ENCODE data around the gene MTA1.

The MTA1 gene

DNA sequence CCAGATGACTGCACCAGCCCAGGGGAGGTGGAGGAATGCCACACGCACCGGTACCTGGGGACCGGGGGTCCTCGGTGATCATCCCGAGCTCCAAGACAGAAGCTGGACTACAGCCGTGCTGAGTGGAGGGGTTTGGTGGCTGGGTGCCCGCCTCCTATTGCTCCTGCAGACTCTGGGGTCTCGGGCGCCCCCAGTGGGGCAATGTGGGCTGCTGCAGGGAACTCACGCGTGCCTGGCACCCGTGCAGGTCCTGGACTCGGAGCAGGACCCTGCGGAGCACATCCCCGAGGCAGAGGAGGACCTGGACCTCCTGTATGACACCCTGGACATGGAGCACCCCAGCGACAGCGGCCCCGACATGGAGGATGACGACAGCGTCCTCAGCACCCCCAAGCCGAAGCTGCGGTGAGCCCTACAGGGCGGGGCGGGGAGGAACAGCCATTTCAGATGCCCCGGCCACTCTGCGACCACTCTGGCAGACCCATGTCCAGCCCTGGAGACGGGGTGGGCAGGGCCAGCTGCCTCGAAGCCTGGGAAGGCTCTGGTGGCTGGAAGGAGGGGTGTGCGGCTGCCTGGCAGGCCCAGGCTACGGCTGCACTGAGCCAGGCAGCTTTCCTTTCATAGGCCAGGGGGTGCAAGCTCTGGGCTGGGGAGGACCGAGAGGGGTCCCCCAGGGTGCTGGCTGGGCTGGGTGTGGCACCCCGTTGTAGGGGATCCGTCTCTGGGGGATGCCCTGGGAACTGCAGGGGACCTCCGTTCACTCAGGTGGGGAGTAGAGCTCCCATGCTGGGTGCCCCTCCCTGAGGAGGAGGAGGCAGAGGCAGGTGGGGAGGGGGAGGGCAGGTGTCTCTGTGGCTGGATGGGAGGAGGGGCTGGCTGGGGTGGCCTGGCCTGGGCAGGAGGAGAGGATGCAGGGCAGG, 42.8 kb upstream of the MTA1 start:
- Histone ChIP-seq H3K4me3 (ENCODE audit: low read length) (no peak overlapping the region), H3K4me2 (ENCODE audit: low read depth, low read length) (no peak overlapping the region), H3K36me3 (replicated peaks; ENCODE audit: insufficient read depth, low read length) (no peaks in the 10 kb centered on the region), H3K27me3 (replicated peaks; ENCODE audit: insufficient read depth, low read length) (no peaks in the 10 kb centered on the region), H4K20me1 (ENCODE audit: insufficient read depth, low read length) (no peaks in the 10 kb centered on the region), H3K9me2 (replicated peaks; ENCODE audit: insufficient read depth, low read length) (no peaks in the 10 kb centered on the region), H3F3A (ENCODE audit: insufficient read depth, low read length) (no peaks in the 10 kb centered on the region), H3K27ac (ENCODE audit: low read length) (no peak overlapping the region), H3K9ac (ENCODE audit: low read length) (no peak overlapping the region), H3K4me1 (ENCODE audit: low read length) (no peaks in the 10 kb centered on the region), H3K79me2 (ENCODE audit: low read length) (no peaks in the 10 kb centered on the region), H3K9me3 (replicated peaks; ENCODE audit: insufficient read depth, low read length) (no peaks in the 10 kb centered on the region), H2AFZ (ENCODE audit: low read length) (no peak overlapping the region)
- no peak for DNase-seq
- TF ChIP-seq EZH2phosphoT487 (IDR thresholded peaks at IDR 0.05; ENCODE audit: low read length): no peak
- TF ChIP-seq, protein P1, sequence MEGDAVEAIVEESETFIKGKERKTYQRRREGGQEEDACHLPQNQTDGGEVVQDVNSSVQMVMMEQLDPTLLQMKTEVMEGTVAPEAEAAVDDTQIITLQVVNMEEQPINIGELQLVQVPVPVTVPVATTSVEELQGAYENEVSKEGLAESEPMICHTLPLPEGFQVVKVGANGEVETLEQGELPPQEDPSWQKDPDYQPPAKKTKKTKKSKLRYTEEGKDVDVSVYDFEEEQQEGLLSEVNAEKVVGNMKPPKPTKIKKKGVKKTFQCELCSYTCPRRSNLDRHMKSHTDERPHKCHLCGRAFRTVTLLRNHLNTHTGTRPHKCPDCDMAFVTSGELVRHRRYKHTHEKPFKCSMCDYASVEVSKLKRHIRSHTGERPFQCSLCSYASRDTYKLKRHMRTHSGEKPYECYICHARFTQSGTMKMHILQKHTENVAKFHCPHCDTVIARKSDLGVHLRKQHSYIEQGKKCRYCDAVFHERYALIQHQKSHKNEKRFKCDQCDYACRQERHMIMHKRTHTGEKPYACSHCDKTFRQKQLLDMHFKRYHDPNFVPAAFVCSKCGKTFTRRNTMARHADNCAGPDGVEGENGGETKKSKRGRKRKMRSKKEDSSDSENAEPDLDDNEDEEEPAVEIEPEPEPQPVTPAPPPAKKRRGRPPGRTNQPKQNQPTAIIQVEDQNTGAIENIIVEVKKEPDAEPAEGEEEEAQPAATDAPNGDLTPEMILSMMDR (IDR thresholded peaks at IDR 0.05; ENCODE audit: low read length): no peak
- no peak for TF ChIP-seq EZH2 (optimal IDR thresholded peaks at IDR 0.05; ENCODE audit: low read depth, low read length)

DNA sequence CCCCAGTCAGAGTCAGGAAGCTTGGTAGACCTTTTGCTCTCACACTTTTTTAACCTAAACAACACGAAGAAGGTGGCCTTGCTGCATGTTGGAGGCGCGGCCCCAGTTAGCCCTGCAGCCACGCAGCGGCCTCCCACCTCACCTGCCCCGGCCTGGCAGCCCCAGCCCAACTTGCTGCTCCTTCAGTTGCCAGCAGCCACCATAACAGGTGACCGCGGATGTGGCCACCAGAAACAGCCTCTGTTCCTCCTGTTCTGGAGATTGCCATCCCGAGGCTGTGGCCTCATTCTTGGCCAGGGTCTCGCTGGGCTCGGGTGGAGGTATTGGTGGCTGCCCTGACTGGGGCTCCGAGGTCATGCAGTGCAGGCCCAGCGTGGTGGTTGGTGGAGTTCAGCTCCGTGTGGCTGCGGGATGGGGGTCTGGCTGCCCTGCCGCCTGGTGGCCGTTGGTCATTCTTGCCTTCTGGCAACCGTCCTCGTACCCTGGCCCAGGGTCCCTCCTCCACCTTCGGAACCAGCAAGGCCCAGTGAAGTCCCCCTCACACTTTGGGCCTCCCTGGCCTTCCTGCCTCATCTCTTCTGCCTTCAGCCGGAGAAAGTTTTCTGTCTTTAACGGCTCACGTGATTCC, 42.0 kb upstream of the MTA1 start:
- no peaks in the 10 kb centered on the region for H3K36me3 ChIP-seq (replicated peaks; ENCODE audit: insufficient read depth, low read length)
- H3K4me2 ChIP-seq (ENCODE audit: low read depth, low read length): no peak overlapping the region
- H3F3A ChIP-seq (ENCODE audit: insufficient read depth, low read length): no peaks in the 10 kb centered on the region
- H3K27me3 ChIP-seq (replicated peaks; ENCODE audit: insufficient read depth, low read length): no peaks in the 10 kb centered on the region
- H3K9ac ChIP-seq (ENCODE audit: low read length): no peak overlapping the region
- H3K9me3 ChIP-seq (replicated peaks; ENCODE audit: insufficient read depth, low read length): no peaks in the 10 kb centered on the region
- H3K9me2 ChIP-seq (replicated peaks; ENCODE audit: insufficient read depth, low read length): no peaks in the 10 kb centered on the region
- H3K27ac ChIP-seq (ENCODE audit: low read length): no peak overlapping the region
- H3K4me3 ChIP-seq (ENCODE audit: low read length): no peak overlapping the region
- H2AFZ ChIP-seq (ENCODE audit: low read length): no peak overlapping the region
- no peaks in the 10 kb centered on the region for H3K79me2 ChIP-seq (ENCODE audit: low read length)
- H3K4me1 ChIP-seq (ENCODE audit: low read length): no peaks in the 10 kb centered on the region
- TF ChIP-seq EZH2phosphoT487 (IDR thresholded peaks at IDR 0.05; ENCODE audit: low read length) (no peak), EZH2 (optimal IDR thresholded peaks at IDR 0.05; ENCODE audit: low read depth, low read length) (no peak)
- TF ChIP-seq, protein P1 (IDR thresholded peaks at IDR 0.05; ENCODE audit: low read length): no peak
- DNase-seq: no peak
- H4K20me1 ChIP-seq (ENCODE audit: insufficient read depth, low read length): no peaks in the 10 kb centered on the region

DNA sequence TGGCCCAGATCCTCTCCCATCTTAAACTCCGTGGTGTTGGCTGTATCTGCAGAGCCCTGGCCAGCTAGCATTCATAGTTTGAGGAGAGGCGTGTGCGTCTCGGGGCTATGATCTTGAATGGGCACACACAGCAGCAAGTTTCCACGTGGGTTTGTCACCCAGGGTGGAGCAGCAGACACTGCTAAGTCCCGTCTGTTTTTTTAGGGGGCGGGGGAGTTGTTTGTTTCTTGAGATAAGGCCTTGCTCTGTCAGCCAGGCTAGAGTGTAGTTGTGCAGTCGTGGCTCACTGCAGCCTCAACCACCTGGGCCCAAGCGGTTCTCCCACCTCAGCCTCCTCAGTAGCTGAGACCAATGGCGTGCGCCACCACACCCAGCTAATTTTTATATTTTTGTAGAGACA, 41.4 kb upstream of the MTA1 start:
- H3K9me2 ChIP-seq (replicated peaks; ENCODE audit: insufficient read depth, low read length): no peaks in the 10 kb centered on the region
- no peaks in the 10 kb centered on the region for H3F3A ChIP-seq (ENCODE audit: insufficient read depth, low read length)
- no peaks in the 10 kb centered on the region for H3K9me3 ChIP-seq (replicated peaks; ENCODE audit: insufficient read depth, low read length)
- H3K4me2 ChIP-seq (ENCODE audit: low read depth, low read length): no peak overlapping the region
- no peak overlapping the region for H2AFZ ChIP-seq (ENCODE audit: low read length)
- H4K20me1 ChIP-seq (ENCODE audit: insufficient read depth, low read length): no peaks in the 10 kb centered on the region
- H3K27ac ChIP-seq (ENCODE audit: low read length): no peak overlapping the region
- H3K4me3 ChIP-seq (ENCODE audit: low read length): no peak overlapping the region
- H3K36me3 ChIP-seq (replicated peaks; ENCODE audit: insufficient read depth, low read length): no peaks in the 10 kb centered on the region
- no peak for TF ChIP-seq EZH2 (optimal IDR thresholded peaks at IDR 0.05; ENCODE audit: low read depth, low read length)
- TF ChIP-seq EZH2phosphoT487 (IDR thresholded peaks at IDR 0.05; ENCODE audit: low read length): no peak
- TF ChIP-seq, protein P1 (IDR thresholded peaks at IDR 0.05; ENCODE audit: low read length): no peak
- H3K27me3 ChIP-seq (replicated peaks; ENCODE audit: insufficient read depth, low read length): no peaks in the 10 kb centered on the region
- no peaks in the 10 kb centered on the region for H3K4me1 ChIP-seq (ENCODE audit: low read length)
- no peak overlapping the region for H3K9ac ChIP-seq (ENCODE audit: low read length)
- H3K79me2 ChIP-seq (ENCODE audit: low read length): no peaks in the 10 kb centered on the region
- no peak for DNase-seq

Measured in MM.1S (cell line).